ENCODE data around the gene CST4.
"Not testable (repeated sequence)": the region's sequence is repeated elsewhere in the genome, so short reads cannot be mapped to it uniquely, and the experiment has no call there.

The CST4 gene, protein sequence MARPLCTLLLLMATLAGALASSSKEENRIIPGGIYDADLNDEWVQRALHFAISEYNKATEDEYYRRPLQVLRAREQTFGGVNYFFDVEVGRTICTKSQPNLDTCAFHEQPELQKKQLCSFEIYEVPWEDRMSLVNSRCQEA

DNA sequence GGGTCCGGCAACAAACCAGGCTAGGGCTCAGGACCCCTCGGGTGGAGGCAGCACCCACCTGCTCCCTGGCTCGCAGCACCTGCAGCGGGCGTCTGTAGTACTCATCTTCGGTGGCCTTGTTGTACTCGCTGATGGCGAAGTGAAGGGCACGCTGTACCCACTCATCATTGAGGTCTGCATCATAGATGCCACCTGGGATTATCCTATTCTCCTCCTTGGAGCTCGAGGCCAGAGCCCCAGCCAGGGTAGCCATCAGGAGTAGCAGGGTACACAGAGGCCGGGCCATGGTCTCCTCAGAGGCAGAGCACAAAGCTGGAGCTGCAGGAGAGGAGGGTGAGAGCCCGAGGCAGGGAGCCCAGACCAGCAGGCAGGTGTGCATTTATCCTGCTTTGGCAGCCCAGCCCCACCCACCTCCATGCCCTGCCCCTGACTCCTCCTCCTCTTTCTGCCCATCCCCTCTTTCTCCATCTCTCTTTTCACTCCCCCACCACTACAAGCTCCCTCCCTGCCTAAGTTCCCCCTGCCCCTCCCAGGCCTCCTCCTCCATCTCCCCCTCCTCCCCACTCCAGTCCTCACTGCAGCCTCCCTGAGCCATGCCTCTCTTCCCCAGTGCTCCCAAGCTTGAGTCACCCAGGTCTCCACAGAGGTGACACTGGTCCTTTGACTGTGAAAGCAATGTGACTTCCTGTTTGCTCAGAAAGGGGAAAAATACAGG is at the start of gene CST4:
CST4 (minus strand) TSS at position 355 of the 715 bp plus-strand sequence; CDS start at position 286, 69 bp downstream.
- not testable (repeated sequence) for DNase-seq

DNA sequence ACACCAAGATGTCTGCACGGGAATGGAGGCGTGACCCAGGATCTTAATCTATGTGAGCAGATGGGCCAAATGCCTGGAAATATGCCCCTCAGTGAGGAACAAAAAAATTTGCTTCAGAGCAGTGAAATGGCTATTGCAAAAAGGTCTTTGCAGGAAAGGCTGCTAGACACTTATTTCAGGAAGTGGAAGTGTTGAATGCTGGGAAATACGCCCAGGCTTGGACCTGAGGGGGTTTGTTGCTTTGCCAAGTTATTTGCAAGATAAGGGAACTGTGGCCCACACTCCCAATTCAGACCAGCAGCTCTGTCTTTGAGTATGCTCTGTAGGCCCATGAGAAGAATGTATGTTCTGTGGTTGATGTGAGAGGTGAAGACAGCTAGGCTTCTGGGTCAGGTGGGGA is 46.6 kb upstream of the CST4 start:
- not testable (repeated sequence) for DNase-seq

DNA sequence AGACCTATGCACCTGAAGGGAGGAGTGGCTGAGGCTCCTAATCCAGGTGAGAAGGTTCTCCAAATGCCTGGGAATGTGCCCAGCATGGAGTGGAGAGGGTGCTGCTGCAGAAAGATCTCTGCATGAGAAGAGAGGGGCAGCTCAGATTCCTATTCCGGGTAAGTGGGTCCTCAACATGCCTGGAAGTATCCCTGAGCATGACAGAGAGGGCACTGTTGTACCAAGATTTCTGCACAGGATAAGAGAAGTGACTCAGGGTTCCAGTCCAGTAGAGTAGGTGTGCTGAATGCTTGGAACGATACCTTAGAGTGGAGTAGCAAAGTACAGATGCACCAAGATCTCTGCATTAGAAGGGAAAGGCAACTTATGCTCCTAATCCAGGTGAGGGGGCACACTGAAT is 46.1 kb upstream of the CST4 start:
- DNase-seq: not testable (repeated sequence)

DNA sequence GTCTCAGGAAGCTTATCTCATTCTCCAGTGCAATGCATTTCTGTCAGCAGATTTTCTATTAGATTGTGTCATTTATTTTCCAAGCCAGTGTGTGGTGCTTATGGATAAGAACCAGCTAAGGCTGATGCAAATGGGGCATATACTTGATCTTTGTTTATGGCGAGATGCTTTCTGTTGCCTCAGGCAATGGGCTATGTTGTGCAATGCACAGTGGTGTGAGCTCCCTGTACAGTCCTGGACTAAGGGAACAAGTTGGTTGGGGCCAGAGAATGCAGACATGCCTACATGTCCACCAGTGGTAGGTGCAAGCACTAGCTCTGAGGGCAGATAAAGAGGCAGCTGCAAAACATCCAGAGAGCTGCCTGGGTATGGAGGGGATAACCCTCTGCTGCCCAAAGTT is 45.6 kb upstream of the CST4 start:
- DNase-seq: not testable (repeated sequence)

DNA sequence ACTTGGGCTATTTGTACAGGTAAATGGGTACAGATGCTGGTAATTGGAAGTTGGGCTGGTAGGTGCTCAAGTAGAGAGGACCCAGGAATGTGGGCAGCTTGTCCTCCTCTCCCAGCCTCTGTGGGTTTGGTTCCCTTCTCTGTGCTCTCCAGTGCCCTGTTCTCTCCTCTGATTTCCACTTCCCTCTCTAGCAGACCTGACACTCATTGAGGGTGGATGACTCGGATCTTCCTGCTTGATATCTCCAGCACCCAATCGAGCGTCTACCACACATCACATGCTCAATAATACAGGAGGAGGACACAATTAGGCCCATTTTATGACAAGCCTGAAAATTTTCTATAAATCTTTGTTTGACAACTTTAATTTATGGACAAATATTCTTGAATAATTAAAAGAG is 38.2 kb upstream of the CST4 start:
- DNase-seq: no peak

DNA sequence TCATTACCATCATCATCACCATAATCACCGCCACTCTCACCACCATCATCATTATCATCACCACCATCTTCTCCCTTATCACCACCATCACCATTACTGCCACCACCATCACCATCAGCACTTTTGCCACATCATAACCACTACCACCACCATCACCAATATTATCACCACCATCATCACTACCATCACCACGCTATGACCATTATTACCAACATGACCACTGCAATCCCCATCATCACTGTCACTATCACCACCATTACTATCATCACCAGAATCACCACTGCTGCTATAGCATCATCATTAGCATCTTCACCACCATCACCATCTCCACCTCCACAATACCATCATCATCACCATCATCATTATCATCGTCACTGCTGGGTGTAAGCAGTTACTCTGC is 36.3 kb upstream of the CST4 start:
- DNase-seq: no peak

DNA sequence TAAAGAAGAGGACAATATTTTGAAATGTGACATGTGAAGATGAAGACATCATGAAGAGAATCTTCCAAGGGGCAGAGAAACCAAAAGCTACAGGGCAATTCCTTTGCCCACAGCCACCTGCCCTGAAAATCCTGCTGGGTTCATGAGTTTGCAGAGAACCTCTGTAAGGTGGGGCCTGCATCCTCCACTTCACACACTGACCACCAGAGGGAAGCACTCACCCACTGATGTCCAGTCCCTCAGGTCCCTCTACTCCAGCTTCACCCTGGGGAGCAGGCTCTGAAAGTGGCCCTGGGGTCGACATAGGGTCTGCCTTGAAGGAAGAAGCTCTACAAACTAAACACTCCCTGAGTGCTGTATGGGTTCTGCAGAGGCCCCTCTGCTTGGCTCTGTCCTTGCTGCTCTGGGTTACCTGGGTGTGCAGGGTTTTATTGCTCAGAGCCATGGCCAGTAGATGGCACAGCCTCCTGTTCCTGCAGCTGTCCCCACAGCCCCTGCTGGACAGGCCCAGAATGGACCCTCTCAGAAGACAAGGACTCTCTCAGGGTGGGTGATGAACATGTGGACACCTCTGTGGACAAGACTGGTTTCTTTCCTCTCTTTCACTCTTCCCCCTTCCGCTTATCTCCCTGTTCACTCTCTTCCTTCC is 34.9 kb upstream of the CST4 start:
- DNase-seq: not testable (repeated sequence)

DNA sequence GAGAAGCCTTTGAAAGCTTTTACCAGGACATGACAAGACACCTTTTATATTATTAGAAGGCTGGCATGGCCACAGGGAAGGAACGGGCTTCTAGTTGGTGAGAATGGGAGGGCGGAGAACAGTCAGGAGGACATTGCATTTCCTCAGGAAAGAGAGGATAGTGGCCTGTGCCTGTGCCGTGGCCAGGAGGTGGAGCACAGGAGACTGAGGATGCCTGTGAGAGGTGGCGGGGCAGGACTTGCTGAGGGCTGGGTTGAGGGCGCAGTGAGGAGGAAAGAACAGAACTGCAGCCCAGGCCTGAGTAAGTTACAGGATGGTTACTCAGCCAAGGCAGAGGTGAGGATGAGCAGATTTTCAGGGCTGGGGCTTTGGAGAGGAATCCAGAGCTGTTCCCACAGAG is 34.0 kb upstream of the CST4 start:
- not testable (repeated sequence) for DNase-seq

DNA sequence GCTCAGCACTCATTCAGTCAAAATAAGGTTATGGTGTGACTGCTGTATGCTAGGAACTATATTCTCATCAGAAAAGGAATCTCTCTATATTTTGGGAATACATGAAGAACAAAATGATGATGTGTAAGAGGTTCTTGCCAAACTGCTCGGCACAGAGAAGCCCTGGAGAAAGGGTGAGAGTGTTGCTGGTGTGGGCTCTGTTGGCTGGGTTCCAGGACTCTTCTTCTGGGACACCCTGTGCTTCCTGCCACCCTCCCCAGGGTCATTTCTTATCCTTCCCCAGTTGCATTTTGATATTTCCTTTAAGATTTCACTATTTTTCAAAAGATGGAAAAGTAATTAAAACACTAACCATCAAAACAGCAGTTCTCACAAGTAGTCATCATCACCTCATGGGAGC is 33.1 kb upstream of the CST4 start:
- DNase-seq: no peak

DNA sequence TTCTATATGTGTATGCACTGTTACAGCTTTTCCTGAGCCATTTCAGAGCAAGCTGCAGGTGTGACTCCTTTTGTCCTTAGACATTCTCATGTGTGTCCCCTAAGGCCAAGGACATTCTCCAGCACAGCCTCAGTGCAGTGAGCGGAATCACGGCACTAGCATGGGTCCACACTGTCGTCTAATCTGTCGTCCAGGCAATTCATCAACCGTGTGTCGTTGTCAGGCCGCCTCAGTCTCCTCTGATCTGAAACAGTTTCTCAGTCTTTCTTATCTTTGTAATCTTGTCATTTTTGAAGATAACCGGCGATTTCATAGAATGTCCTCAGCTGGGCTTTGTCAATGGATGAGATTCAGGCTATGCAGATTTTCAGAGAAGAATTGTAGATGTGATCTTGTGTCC is 30.5 kb upstream of the CST4 start:
- DNase-seq: not testable (repeated sequence)

DNA sequence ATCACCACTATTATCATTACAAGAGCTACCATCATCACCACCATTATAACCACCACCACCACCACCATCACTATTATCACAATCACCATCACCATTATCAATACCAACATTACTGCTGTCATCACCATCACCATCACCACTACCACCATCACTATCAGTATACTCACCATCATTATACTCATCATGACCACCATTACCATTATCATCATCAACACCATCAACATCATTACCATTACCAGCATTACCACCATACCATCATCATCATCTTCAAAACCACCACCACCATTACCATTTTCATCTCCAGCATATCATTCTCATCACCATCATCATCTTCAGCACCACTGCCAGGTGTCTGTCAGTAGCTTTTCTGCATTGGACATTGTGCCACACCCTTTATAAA is 22.9 kb upstream of the CST4 start:
- not testable (repeated sequence) for DNase-seq

DNA sequence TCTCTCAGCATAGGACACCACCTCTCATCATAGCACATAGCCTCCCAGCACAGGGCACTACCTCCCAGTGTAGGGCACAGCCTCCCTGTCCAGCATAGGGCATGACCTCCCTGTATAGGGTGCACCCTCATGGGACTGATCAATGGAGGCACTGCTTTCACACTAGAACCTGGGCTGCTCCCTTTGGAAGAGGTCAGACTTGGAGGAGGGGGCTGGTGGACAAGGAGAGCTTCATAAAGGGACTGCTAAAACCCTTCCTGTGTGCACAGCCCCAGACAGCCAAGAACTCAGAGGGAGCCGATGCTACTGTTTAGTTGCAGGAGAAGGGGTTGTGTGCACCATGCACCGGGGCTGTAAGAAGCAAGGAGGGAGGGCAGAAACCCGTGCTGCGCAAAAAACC is 21.9 kb upstream of the CST4 start:
- DNase-seq: no peak

DNA sequence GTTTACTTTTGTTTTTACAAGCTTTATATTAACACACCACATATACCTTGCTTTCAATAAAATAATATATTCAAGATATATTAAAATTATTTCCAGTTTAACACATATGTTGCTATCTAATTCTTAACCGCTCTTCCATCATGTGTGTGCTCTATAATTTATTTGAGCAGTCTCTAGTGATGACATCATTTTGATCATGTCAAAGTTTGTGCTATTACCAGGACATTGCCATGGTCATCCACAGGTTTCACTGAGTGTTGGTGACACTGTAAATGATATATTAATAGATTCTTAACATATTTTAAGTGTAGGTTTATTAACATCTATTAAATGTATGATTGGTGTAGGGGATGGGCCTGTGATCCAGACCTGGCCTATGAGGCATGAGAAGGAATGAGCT is 17.1 kb upstream of the CST4 start:
- DNase-seq: no peak

DNA sequence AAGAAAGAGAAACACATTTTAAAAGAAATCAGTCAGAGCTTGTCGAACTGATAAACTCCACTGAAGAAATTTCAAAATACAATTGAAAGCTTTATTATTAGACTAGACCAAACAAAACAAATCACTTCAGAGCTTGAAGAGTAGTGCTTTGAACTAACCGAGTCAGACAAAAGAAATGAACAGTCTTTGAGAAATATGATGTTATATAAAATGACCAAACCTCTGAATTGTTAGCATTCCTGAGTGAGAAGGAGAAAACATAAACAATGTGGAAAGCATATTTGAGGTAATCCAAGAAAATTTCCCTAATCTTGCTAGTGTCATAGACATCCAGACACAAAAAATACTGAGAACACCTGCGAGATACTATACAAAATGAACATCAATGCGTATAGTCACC is 13.2 kb upstream of the CST4 start:
- no peak for DNase-seq

DNA sequence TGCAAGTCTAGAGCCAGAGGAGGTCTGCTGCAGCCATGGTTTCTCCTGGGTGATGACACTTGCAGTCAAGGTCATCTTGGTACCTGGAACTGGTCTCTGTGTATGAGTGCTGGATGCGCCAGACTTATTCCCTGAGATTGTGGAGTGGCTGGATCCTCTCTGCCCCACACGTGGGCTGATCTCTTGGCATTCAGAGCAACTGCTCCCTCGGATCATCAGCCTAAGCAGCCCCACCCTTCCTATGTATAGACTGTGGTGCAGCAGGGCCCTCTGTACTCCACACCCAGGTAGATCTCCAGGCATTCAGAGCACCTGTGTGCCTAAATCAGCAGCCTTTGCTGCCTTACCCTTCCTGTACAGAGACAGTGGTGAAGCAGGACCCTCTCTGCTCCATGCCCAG is 12.1 kb upstream of the CST4 start:
- no peak for DNase-seq

DNA sequence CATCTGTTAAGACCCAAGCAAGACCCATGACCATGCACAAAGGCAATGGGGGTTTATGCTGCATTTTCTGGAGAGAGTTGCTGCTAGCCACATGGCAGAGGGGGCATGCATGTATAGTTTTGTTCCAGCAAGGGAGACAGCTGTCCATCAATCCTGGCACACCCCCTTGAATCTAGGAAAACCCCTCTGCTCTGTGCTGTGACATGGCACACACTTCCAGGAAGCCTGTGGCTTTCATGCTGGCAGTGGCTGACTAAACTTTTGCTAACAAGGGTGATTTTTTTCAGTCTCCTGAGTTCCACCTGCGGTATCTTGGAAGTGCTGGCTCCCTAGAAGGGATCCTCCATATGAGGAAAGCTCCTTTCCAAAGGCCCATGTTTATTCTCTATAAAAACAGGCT is 9.1 kb upstream of the CST4 start:
- DNase-seq: no peak

DNA sequence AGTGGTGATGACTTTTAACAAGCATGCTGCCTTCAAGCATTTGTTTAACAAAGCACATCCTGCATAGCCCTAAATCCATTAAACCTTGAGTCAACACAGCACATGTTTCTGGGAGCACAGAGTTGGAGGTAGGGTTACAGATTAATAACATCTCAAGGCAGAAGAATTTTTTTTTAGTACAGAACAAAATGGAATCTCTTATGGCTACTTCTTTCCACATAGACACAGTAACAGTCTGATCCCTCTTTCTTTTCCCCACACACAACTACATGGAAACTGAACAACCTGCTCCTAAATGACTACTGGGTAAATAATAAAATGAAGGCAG is 6.2 kb upstream of the CST4 start:
- DNase-seq: not testable (repeated sequence)

DNA sequence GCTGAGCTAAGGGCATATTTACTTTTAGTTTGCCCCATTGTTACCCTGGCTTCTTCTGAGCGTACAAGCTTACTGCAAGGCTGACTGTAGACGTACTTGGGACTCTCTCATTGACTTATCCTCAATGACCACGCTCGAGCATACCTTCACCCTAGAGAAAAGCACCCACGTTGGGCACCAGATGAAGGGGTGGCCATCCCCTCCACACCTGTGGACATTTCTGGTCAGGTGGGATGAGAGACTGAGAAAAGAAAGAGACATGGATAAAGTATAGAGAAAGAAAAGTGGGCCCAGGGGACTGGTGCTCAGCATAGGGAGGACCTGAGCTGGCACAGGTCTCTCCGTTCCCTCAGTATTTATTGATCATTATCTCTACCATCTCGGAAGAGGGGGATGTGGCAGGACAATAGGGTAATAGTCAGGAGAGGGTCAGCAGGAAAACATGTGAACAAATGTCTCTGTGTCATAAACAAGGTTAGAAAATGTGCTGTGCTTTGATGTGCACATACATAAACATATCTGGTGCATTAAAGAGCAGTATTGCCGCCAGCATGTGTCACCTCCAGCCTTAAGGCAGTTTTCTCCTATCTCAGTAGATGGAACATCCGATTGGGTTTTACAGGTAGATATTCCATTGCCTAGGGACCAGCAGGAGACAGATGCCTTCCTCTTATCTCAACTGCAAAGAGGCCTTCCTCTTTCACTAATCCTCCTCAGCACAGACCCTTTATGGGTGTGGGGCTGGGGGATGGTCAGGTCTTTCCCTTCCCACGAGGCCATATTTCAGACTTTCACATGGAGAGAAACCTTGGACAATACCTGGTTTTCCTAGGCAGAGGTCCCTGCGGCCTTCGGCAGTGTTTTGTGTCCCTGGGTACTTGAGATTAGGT is 5.6 kb upstream of the CST4 start:
- DNase-seq: not testable (repeated sequence)

DNA sequence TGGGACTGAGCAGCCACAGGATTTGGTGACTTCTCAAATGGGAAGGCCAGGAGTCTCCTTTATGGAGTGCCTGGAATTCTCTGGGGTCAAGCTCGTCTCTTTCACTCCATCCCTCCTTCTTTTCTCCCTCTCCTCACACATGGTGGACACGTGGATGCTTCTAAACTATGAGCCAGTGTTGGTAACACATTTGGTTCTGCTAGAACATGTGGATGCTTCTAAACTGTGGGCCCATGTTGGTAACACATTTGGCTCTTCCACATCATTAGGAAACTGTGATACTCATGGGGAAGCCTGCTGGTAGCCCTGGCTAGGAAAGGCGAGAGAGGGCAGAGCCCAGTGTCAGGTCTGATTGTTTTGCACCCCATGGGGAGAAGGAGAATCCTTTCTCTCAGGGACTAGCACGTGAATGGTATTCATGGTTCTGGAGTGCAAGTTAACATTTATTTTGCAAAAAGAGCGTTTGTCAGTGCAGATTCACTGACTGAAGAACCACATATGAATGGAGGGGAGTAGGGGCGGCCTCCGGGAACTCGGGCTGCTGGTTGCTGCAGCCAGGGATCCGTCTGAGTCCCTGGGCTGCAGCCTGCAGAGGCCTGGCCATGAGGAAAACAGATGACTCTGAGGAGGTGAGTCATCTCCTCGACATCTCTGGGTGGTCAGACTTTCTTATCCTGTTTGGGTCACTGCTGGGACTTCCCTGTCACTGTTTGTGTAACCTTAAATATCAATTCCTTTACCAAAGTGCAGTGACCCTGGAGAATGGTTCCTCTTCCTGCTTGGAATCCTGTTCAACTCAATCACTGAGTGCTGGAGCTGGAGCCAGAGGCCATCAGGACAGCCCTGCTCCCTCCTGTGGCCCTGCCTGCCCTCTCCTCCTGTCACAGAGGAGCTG is 4.1 kb upstream of the CST4 start:
- DNase-seq: not testable (repeated sequence)

DNA sequence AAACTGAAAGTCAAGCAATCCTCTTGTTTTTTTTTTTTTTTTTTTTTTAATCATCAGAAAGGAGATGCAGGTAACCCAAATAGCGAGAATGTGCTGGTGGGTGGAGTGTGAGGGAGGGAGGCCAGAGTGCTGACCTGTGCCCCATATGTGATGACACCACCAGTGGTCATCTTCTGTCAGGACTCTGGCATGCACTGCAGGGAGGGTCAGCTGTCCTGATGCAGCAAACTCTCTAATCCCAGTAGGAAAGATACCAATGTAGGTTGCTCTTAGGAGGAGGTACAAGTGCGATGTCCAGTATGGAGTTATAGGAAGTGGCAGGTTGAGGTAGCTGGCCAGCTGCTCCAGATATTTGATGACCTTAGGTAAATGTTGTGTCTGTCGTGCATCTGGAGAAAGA is 2.8 kb upstream of the CST4 start:
- no peak for DNase-seq

DNA sequence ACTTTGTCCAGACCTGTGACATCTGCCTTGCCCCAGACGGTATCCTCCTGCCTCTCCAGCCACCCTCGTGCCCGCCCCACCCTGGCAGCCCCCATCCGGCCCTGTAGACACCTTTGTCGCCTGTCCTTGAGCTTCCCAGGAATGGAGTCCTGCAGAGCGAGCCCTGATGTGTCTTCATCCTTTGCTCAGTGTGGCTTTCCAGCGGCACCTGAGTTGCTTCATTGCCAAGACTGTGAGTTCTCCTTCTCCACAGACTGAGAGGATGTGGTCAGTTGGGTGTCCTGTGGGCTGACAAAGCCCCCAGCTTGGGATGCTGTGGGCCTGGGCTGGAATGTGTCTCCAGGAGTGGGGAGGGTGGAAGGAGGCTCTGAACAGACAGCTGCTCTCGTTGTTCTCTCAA is 1.7 kb upstream of the CST4 start:
- no peak for DNase-seq

DNA sequence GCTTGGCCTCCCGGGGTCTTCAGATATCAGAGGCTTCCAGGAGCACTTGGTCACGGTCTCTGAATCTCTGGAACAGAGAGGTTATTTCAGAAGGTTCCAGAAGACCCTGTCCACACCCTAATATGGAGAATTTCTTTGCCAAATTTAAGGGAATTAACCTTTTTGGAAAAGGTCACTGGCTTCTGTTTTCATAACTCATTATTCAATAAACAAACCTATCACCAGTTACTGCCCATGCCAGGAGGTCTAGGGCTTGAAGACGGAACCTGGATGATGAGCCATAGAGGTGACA is 507 bp upstream of the CST4 start:
- DNase-seq: no peak

DNA sequence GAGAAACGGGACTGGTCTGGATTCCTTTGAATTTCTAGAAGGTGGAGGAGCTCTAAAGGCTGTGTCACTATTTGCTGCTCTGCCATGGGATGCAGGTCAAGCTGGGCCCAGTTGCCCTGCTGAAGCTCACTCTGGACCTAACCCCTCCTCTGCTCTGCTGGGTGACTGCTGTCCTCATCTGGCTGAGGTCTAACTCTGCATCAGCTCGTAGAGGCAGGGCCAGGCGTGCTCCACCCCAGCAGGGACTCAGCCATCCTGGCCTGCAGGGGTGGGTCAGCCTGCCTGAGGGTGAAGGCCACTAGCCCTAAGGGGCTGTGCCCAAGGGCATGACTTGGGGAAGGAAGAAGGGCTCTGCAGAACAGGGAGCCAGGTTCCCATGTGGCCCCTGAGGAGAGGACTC is 852 bp downstream of the CST4 start:
- DNase-seq: no peak

All from NCI-H510A treated with DMSO at 0.1 percent for 48 hours (cell line).